Liver (tissue), 9 donors: ENCODE results near the gene STIM1. TPM values are rescaled to one million over a fixed set of nuclear protein-coding genes. Genes with fewer than 3 reads are reported as not detected.

ENCODE experiments used
- DNase-seq: peaks from one replicate; pipeline ENCODE4 v3.0.0-alpha.2; 2017; ENCODE audit warnings: low spot score
- H3K27ac ChIP-seq, 2 donors: one replicate each; pipeline ENCODE4 v1.7.0; 2013; ENCODE audit warnings: inconsistent platforms in 2 of 2, low read length in 2 of 2, control low read depth in 1 of 2, low read depth in 1 of 2, mild to moderate bottlenecking in 1 of 2
- H3K27me3 ChIP-seq, 4 donors: one replicate each; pipeline versions ENCODE4 v1.6.1 to v1.7.0; 2013; ENCODE audit warnings: low read length in 3 of 4, inconsistent platforms in 1 of 4, mild to moderate bottlenecking in 1 of 4, moderate library complexity in 1 of 4; ENCODE audit not compliant: control insufficient read depth in 4 of 4, insufficient read depth in 4 of 4
- H3K36me3 ChIP-seq, 4 donors: one replicate each; pipeline versions ENCODE4 v1.6.1 to v1.7.0; 2013; ENCODE audit warnings: low read length in 3 of 4, mild to moderate bottlenecking in 3 of 4, low read depth in 1 of 4, moderate library complexity in 1 of 4; ENCODE audit not compliant: control insufficient read depth in 4 of 4, insufficient read depth in 3 of 4
- H3K4me1 ChIP-seq, 4 donors: one replicate each; pipeline versions ENCODE4 v1.6.1 to v1.7.0; 2013; ENCODE audit warnings: low read length in 3 of 4, mild to moderate bottlenecking in 3 of 4, moderate library complexity in 1 of 4; ENCODE audit not compliant: control insufficient read depth in 4 of 4, insufficient read depth in 4 of 4
- H3K4me3 ChIP-seq, 3 donors: one replicate each; pipeline versions ENCODE4 v1.6.1 to v1.7.0; 2013; ENCODE audit warnings: low read length in 3 of 3, control low read depth in 1 of 3, low read depth in 1 of 3, mild to moderate bottlenecking in 1 of 3
- H3K9ac ChIP-seq, 2 donors: one replicate each; pipeline ENCODE4 v1.7.0; 2013; ENCODE audit warnings: low read length in 2 of 2, mild to moderate bottlenecking in 2 of 2, moderate library complexity in 2 of 2, control low read depth in 1 of 2, low read depth in 1 of 2
- H3K9me3 ChIP-seq, 4 donors: one replicate each; pipeline versions ENCODE4 v1.6.1 to v1.7.0; 2013; ENCODE audit warnings: low read length in 3 of 4; ENCODE audit not compliant: control insufficient read depth in 4 of 4
- EGR1 ChIP-seq, 2 donors: IDR thresholded peaks; 2 replicates each; pipeline ENCODE4 v1.6.1; 2016 to 2018; ENCODE audit warnings: antibody characterized with exemption in 2 of 2, low read depth in 2 of 2
- FOXA1 ChIP-seq: IDR thresholded peaks from 2 replicates; pipeline ENCODE4 v1.6.1; 2016; ENCODE audit warnings: antibody characterized with exemption
- FOXA2 ChIP-seq: IDR thresholded peaks from 2 replicates; pipeline ENCODE4 v1.6.1; 2016; ENCODE audit warnings: antibody characterized with exemption
- GABPA ChIP-seq, 2 donors: IDR thresholded peaks in 1 of 2; conservative IDR thresholded peaks in 1 of 2; 2 replicates each; pipeline ENCODE4 v1.6.1; 2016; ENCODE audit warnings: antibody characterized with exemption in 2 of 2, mild to moderate bottlenecking in 1 of 2, moderate library complexity in 1 of 2
- HNF4G ChIP-seq: IDR thresholded peaks from 2 replicates; pipeline ENCODE4 v1.6.1; 2016; ENCODE audit warnings: antibody characterized with exemption
- JUND ChIP-seq, 2 donors: IDR thresholded peaks; 2 replicates each; pipeline ENCODE4 v1.6.1; 2016; ENCODE audit warnings: antibody characterized with exemption in 2 of 2
- NR2F2 ChIP-seq: IDR thresholded peaks from 2 replicates; pipeline ENCODE4 v1.6.1; 2016; ENCODE audit warnings: antibody characterized with exemption
- REST ChIP-seq: IDR thresholded peaks from 2 replicates; pipeline ENCODE4 v1.6.1; 2016; ENCODE audit warnings: antibody characterized with exemption, mild to moderate bottlenecking
- RXRA ChIP-seq, 2 donors: IDR thresholded peaks; 2 replicates each; pipeline ENCODE4 v1.6.1; 2017 to 2018; ENCODE audit warnings: antibody characterized with exemption in 2 of 2, mild to moderate bottlenecking in 1 of 2
- SP1 ChIP-seq: IDR thresholded peaks from 2 replicates; pipeline ENCODE4 v1.6.1; 2018; ENCODE audit warnings: antibody characterized with exemption, mild to moderate bottlenecking
- TAF1 ChIP-seq: conservative IDR thresholded peaks from 2 replicates; pipeline ENCODE4 v1.6.1; 2016; ENCODE audit warnings: antibody characterized with exemption, mild to moderate bottlenecking
- WGBS: extraction: QIAGEN DNeasy Blood & Tissue Kit; methylation state at CpG from one replicate; pipeline ENCODE4 v1.1.7; 2013; 5-methylcytosine and 5-hydroxymethylcytosine counted together
- polyA plus RNA-seq, 2 donors: library from polyadenylated mRNA; stranded (reverse) in 1 of 2; unstranded in 1 of 2; fragments of 200-250 nt in 1 of 2; fragments of >200 nt in 1 of 2; fragmentation: Nextera tagmentation in 1 of 2; extraction: Ambion mirVana in 1 of 2; gene quantifications; one replicate each; pipeline versions ENCODE4 v1.2.1 to v1.2.3, GENCODE V29; 2013 to 2015
- total RNA-seq, 2 donors: library from RNA; depleted of rRNA; stranded (reverse); fragments of >200 nt; gene quantifications; one replicate each; pipeline ENCODE4 v1.2.3, GENCODE V29; 2014
- TF ChIP-seq, protein P1 (sequence below): fragments of 150-350 bp; IDR thresholded peaks from 2 replicates; pipeline ENCODE4 v1.5.1; 2017; ENCODE audit warnings: improper control_type of control experiment, low read depth, low read length; ENCODE audit not compliant: missing input control
- TF ChIP-seq, protein P2 (sequence below): IDR thresholded peaks from 2 replicates; pipeline ENCODE4 v1.6.1; 2016; ENCODE audit warnings: antibody characterized with exemption
- TF ChIP-seq, protein P3 (sequence below): IDR thresholded peaks from 2 replicates; pipeline ENCODE4 v1.6.1; 2016; ENCODE audit warnings: antibody characterized with exemption
- TF ChIP-seq, protein P4 (sequence below): IDR thresholded peaks from 2 replicates; pipeline ENCODE4 v1.6.1; 2016; ENCODE audit warnings: antibody characterized with exemption
- donor health status: healthy.
- donor health status: healthy.
- donor health status: healthy.
- donor health status: healthy.
- donor health status: healthy.

Gene STIM1
- total and polyA plus RNA-seq, 4 donors, result 19.7 to 42.9 (median 25.1) TPM

- no peak for TF ChIP-seq EGR1 (IDR thresholded peaks at IDR 0.05; ENCODE audit: low read depth in 2 of 2)
- TF ChIP-seq SP1, result no peak
- peaks cover 0 to 6% (median 0%) of the 10 kb centered on the region in 4 donors for H3K36me3 ChIP-seq
- H3K4me3 ChIP-seq, result no peak overlapping the region
- no peaks in the 10 kb centered on the region for H3K27me3 ChIP-seq
- no peak overlapping the region for H3K27ac ChIP-seq
- WGBS, result 96% methylated on average over 1 of the region's 1 CpG
- H3K9me3 ChIP-seq, result no peaks in the 10 kb centered on the region
- H3K4me1 ChIP-seq, result peaks cover 0 to 15% (median 6%) of the 10 kb centered on the region in 4 donors
- no peak for DNase-seq
- H3K9ac ChIP-seq, result no peak overlapping the region
Measured at GRCh38 chr11:3964935-3965604, 109.6 kb downstream of the STIM1 start.

DNA sequence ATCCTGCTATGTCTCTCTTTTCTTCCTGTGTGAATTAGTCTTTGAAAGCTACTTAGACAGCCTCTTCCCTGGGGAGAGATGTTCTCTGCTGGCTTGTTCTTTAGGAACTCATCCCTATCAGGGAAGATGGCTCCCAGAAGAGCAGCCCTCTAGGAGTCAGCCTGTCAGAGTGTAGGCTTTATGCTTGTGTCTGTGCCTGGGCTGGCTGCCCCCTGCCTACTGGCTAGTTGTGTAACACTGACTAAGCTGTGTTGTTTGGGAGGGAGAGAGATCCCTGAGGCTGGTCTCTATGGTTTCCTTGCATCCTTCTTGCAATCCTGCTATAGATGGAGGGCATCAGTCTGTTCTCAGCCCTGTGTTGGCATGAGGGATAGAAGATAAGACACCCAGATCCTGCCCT, 112.2 kb downstream of the STIM1 start:
- H3K27me3 ChIP-seq, result no peaks in the 10 kb centered on the region
- TF ChIP-seq JUND (IDR thresholded peaks at IDR 0.05), result no peak
- no peaks in the 10 kb centered on the region for H3K9me3 ChIP-seq
- no peak overlapping the region for H3K9ac ChIP-seq
- peaks cover 0 to 6% (median 0%) of the 10 kb centered on the region in 4 donors for H3K36me3 ChIP-seq
- no peak overlapping the region for H3K4me3 ChIP-seq
- no peak for DNase-seq
- peaks cover 0 to 9% (median 2%) of the 10 kb centered on the region in 4 donors for H3K4me1 ChIP-seq
- H3K27ac ChIP-seq, result no peak overlapping the region

GRCh38 chr11:3969200-3969599, 113.7 kb downstream of the STIM1 start:
- no peaks in the 10 kb centered on the region for H3K9me3 ChIP-seq
- H3K27ac ChIP-seq, result no peak overlapping the region
- H3K36me3 ChIP-seq, result peaks cover 0 to 6% (median 0%) of the 10 kb centered on the region in 4 donors
- 98% methylated on average over 3 of the region's 3 CpGs for WGBS
- no peaks in the 10 kb centered on the region for H3K27me3 ChIP-seq
- peaks cover 0 to 7% (median 0%) of the 10 kb centered on the region in 4 donors for H3K4me1 ChIP-seq
- DNase-seq, result no peak
- H3K9ac ChIP-seq, result no peak overlapping the region
- no peak overlapping the region for H3K4me3 ChIP-seq
- no peak for TF ChIP-seq EGR1 (IDR thresholded peaks at IDR 0.05; ENCODE audit: low read depth in 2 of 2)
- no peak for TF ChIP-seq JUND (IDR thresholded peaks at IDR 0.05)
- TF ChIP-seq, protein P1, sequence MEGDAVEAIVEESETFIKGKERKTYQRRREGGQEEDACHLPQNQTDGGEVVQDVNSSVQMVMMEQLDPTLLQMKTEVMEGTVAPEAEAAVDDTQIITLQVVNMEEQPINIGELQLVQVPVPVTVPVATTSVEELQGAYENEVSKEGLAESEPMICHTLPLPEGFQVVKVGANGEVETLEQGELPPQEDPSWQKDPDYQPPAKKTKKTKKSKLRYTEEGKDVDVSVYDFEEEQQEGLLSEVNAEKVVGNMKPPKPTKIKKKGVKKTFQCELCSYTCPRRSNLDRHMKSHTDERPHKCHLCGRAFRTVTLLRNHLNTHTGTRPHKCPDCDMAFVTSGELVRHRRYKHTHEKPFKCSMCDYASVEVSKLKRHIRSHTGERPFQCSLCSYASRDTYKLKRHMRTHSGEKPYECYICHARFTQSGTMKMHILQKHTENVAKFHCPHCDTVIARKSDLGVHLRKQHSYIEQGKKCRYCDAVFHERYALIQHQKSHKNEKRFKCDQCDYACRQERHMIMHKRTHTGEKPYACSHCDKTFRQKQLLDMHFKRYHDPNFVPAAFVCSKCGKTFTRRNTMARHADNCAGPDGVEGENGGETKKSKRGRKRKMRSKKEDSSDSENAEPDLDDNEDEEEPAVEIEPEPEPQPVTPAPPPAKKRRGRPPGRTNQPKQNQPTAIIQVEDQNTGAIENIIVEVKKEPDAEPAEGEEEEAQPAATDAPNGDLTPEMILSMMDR, result no peak
- TF ChIP-seq, protein P2, sequence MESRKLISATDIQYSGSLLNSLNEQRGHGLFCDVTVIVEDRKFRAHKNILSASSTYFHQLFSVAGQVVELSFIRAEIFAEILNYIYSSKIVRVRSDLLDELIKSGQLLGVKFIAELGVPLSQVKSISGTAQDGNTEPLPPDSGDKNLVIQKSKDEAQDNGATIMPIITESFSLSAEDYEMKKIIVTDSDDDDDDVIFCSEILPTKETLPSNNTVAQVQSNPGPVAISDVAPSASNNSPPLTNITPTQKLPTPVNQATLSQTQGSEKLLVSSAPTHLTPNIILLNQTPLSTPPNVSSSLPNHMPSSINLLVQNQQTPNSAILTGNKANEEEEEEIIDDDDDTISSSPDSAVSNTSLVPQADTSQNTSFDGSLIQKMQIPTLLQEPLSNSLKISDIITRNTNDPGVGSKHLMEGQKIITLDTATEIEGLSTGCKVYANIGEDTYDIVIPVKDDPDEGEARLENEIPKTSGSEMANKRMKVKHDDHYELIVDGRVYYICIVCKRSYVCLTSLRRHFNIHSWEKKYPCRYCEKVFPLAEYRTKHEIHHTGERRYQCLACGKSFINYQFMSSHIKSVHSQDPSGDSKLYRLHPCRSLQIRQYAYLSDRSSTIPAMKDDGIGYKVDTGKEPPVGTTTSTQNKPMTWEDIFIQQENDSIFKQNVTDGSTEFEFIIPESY, result no peak
- TF ChIP-seq FOXA2, result no peak
- TF ChIP-seq, protein P3, sequence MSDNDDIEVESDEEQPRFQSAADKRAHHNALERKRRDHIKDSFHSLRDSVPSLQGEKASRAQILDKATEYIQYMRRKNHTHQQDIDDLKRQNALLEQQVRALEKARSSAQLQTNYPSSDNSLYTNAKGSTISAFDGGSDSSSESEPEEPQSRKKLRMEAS, result no peak
- no peak for TF ChIP-seq REST
- no peak for TF ChIP-seq TAF1
- no peak for TF ChIP-seq SP1
- no peak for TF ChIP-seq NR2F2
- TF ChIP-seq, protein P4, sequence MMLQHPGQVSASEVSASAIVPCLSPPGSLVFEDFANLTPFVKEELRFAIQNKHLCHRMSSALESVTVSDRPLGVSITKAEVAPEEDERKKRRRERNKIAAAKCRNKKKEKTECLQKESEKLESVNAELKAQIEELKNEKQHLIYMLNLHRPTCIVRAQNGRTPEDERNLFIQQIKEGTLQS, result no peak
- TF ChIP-seq FOXA1, result no peak
- no peak for TF ChIP-seq GABPA (IDR thresholded peaks at IDR 0.05 in 1 of 2, conservative IDR thresholded peaks at IDR 0.05 in 1 of 2)
- TF ChIP-seq RXRA (IDR thresholded peaks at IDR 0.05), result no peak
- no peak for TF ChIP-seq HNF4G
